ENCODE results near the gene AGRN.
A peak's percentile ranks its signal among the peaks of the same experiment; 100 is the strongest.
"Not testable (repeated sequence)": the region's sequence is repeated elsewhere in the genome, so short reads cannot be mapped to it uniquely, and the experiment has no call there.

The AGRN gene

GRCh38 chr1:1013105-1013921 lies 6.6 kb upstream of the AGRN start, which contains the start of gene ISG15:
TSS of gene ISG15 (plus strand) at chr1:1013497. CDS start at chr1:1013574, 77 bp downstream.
- TF ChIP-seq, protein P1, sequence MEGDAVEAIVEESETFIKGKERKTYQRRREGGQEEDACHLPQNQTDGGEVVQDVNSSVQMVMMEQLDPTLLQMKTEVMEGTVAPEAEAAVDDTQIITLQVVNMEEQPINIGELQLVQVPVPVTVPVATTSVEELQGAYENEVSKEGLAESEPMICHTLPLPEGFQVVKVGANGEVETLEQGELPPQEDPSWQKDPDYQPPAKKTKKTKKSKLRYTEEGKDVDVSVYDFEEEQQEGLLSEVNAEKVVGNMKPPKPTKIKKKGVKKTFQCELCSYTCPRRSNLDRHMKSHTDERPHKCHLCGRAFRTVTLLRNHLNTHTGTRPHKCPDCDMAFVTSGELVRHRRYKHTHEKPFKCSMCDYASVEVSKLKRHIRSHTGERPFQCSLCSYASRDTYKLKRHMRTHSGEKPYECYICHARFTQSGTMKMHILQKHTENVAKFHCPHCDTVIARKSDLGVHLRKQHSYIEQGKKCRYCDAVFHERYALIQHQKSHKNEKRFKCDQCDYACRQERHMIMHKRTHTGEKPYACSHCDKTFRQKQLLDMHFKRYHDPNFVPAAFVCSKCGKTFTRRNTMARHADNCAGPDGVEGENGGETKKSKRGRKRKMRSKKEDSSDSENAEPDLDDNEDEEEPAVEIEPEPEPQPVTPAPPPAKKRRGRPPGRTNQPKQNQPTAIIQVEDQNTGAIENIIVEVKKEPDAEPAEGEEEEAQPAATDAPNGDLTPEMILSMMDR (conservative IDR thresholded peaks at IDR 0.05; ENCODE audit: low read depth, low read length): 0 out of 2 replicates have a peak, but pooled peaks have one; percentile 14
- Histone ChIP-seq H3K4me1 (ENCODE audit: low read depth, poor library complexity, severe bottlenecking) (peaks cover 15% of the 10 kb centered on the region), H3K4me3 (IDR thresholded peaks at IDR 0.05; ENCODE audit: insufficient read depth, low read depth, low read length) (peak within 1 kb of the TSS; percentile 87), H3K36me3 (ENCODE audit: insufficient read depth) (no peaks in the 10 kb centered on the region), H3K4me2 (peak within 1 kb of the TSS; percentile 90), H3K79me2 (ENCODE audit: insufficient read depth, low read depth) (no peaks in the 10 kb centered on the region), H3K27me3 (ENCODE audit: insufficient read depth, low read depth) (peaks cover 34% of the 10 kb centered on the region), H4K20me1 (ENCODE audit: insufficient read depth) (no peaks in the 10 kb centered on the region), H3K27ac (peak within 1 kb of the TSS; percentile 35; the same call in 1 of the 2 replicates), H3K9ac (peak within 1 kb of the TSS; percentile 64), H2AFZ (ENCODE audit: low read depth) (peak within 1 kb of the TSS; percentile 91)

- H3K79me2 ChIP-seq (ENCODE audit: insufficient read depth, low read depth): no peaks in the 10 kb centered on the region
- H3K36me3 ChIP-seq (ENCODE audit: insufficient read depth): no peaks in the 10 kb centered on the region
- peak overlapping the region; percentile 90 for H3K4me2 ChIP-seq
- H4K20me1 ChIP-seq (ENCODE audit: insufficient read depth): no peaks in the 10 kb centered on the region
- H3K9ac ChIP-seq: peak overlapping the region; percentile 64; the same call in 1 of the 2 replicates
- H3K27me3 ChIP-seq (ENCODE audit: insufficient read depth, low read depth): peaks cover 26% of the 10 kb centered on the region
- TF ChIP-seq, protein P1 (conservative IDR thresholded peaks at IDR 0.05; ENCODE audit: low read depth, low read length): no peak
- H2AFZ ChIP-seq (ENCODE audit: low read depth): peak overlapping the region; percentile 91
- peak overlapping the region; percentile 35; the same call in 1 of the 2 replicates for H3K27ac ChIP-seq
- H3K4me1 ChIP-seq (ENCODE audit: low read depth, poor library complexity, severe bottlenecking): peaks cover 19% of the 10 kb centered on the region
- H3K4me3 ChIP-seq (IDR thresholded peaks at IDR 0.05; ENCODE audit: insufficient read depth, low read depth, low read length): no peak overlapping the region
Measured at GRCh38 chr1:1013922-1014648, 5.8 kb upstream of the AGRN start.

DNA sequence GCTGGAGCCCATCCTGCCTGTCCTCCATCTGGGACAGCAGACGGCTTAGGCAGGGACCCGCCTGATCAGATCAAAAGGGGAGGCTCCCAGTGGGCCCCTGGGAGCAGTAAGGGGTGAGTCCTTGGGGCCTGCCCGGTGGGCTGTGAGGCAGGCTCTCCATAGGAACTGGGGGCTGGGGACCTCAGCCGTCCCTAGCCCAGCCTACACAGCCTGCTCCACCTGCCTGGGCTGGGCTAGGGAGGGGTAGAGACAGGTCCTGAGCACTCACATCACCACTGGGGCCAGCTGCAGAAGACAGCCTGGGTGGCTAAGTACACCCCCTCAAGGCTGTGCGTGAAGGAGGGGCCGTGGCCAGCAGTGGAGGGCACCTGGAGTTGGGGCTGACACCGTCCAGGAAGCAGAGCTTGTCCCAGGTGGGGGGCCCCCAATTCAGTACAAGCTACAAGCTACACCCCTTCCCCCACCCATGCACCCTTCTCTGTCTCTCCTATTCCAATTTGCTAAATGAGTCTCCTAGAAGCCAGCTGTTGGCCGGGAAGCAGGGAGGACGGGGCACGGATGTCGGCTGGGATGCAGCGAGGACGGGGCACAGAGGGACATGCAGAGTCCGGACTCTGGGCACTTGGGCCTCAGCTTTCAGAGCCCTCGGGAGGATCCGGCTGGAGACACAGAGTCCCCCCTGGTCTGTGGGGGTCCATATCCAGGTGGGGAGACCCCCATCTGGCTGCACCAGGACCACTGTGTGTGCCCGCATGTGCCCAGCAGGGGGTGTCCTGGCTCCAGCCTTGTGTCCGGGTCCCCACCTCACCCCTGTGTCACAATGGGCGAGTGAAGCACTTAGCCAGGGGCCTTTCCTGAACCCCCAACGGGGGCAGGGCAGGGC lies 4.9 kb upstream of the AGRN start:
- Histone ChIP-seq H3K4me1 (ENCODE audit: low read depth, poor library complexity, severe bottlenecking) (peaks cover 20% of the 10 kb centered on the region), H3K9ac (no peak overlapping the region), H3K4me2 (no peak overlapping the region), H3K79me2 (ENCODE audit: insufficient read depth, low read depth) (no peaks in the 10 kb centered on the region), H3K36me3 (ENCODE audit: insufficient read depth) (no peaks in the 10 kb centered on the region), H4K20me1 (ENCODE audit: insufficient read depth) (no peaks in the 10 kb centered on the region), H3K4me3 (IDR thresholded peaks at IDR 0.05; ENCODE audit: insufficient read depth, low read depth, low read length) (no peak overlapping the region), H2AFZ (ENCODE audit: low read depth) (no peak overlapping the region), H3K27me3 (ENCODE audit: insufficient read depth, low read depth) (peaks cover 18% of the 10 kb centered on the region), H3K27ac (no peak overlapping the region)
- TF ChIP-seq, protein P1 (conservative IDR thresholded peaks at IDR 0.05; ENCODE audit: low read depth, low read length): no peak

DNA sequence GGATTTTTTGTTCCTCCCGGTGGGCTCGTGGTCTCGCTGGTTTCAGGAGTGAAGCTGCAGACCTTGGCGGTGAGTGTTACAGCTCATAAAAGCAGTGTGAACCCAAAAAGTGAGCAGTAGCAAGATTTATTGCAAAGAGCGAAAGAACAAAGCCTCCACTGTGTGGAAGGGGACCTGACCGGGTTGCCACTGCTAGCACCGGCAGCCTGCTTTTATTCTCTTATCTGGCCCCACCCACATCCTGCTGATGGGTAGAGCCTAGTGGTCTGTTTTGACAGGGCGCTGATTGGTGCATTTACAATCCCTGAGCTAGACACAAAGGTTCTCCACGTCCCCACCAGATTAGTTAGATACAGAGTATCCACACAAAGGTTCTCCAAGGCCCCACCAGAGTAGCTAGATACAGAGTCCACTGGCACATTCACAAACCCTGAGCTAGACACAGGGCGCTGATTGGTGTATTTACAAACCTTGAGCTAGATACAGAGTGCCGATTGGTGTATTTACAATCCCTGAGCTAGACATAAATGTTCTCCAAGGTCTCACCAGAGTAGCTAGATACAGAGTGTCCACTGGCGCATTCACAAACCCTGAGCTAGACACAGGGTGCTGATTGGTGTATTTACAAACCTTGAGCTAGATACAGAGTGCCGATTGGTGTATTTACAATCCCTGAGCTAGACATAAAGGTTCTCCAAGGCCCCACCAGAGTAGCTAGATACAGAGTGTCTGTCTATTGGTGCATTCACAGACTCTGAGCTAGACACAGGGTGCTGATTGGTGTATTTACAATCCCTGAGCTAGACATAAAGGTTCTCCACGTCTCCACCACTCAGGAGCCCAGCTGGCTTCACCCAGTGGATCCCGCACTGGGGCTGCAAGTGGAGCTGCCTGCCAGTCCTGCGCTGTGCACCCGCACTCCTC lies 2.3 kb upstream of the AGRN start:
- not testable (repeated sequence) for H3K4me2 ChIP-seq; H4K20me1 ChIP-seq (ENCODE audit: insufficient read depth); H3K27ac ChIP-seq; H3K36me3 ChIP-seq (ENCODE audit: insufficient read depth); H3K79me2 ChIP-seq (ENCODE audit: insufficient read depth, low read depth); H2AFZ ChIP-seq (ENCODE audit: low read depth); H3K9ac ChIP-seq; H3K4me3 ChIP-seq (IDR thresholded peaks at IDR 0.05; ENCODE audit: insufficient read depth, low read depth, low read length)
- peaks cover 27% of the 10 kb centered on the region for H3K4me1 ChIP-seq (ENCODE audit: low read depth, poor library complexity, severe bottlenecking)
- H3K27me3 ChIP-seq (ENCODE audit: insufficient read depth, low read depth): peaks cover 21% of the 10 kb centered on the region

DNA sequence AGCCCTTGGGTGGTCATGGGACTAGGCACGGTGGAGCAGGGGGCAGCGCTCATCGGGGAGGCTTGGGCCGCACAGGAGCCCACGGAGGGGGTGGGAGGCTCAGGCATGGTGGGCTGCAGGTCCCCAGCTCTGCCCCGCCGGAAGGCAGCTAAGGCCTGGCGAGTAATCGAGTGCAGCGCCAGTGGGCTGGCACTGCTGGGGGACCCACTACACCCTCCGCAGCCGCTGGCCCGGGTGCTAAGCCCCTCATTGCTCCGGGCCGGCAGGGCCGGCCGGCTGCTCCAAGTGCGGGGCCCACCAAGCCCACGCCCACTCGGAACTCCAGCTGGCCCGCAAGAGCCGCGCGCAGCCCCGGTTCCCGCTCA lies 1.6 kb upstream of the AGRN start:
- H3K36me3 ChIP-seq (ENCODE audit: insufficient read depth); H3K4me2 ChIP-seq; H4K20me1 ChIP-seq (ENCODE audit: insufficient read depth); H3K79me2 ChIP-seq (ENCODE audit: insufficient read depth, low read depth); H3K9ac ChIP-seq; H3K4me3 ChIP-seq (IDR thresholded peaks at IDR 0.05; ENCODE audit: insufficient read depth, low read depth, low read length); H3K27ac ChIP-seq; H2AFZ ChIP-seq (ENCODE audit: low read depth): not testable (repeated sequence)
- Histone ChIP-seq H3K27me3 (ENCODE audit: insufficient read depth, low read depth) (peaks cover 27% of the 10 kb centered on the region), H3K4me1 (ENCODE audit: low read depth, poor library complexity, severe bottlenecking) (peaks cover 24% of the 10 kb centered on the region)
